ENCODE measurements around the gene PLCB1.

GRCh38 chr20:8876366-8876765 is 744.3 kb downstream of the PLCB1 start:
- TF ChIP-seq CTCF (IDR thresholded peaks at IDR 0.05) (no peak), POLR2AphosphoS5 (IDR thresholded peaks at IDR 0.05) (no peak), POLR2A (IDR thresholded peaks at IDR 0.05; ENCODE audit: low read depth) (no peak), EP300 (IDR thresholded peaks at IDR 0.05) (no peak)

All from esophagus muscularis mucosa (tissue), 4 donors.